Hematopoietic multipotent progenitor cell treated with erythropoietin and hydrocortisone succinate and interleukin-3 and kit ligand, for 15 days (in vitro differentiated cells): ENCODE results near the gene RHOXF2.

Experiments used
- DNase-seq: peaks from one replicate; pipeline ENCODE4 v3.0.0-alpha.2; 2015; ENCODE audit warnings: low spot score

The RHOXF2 gene

DNA sequence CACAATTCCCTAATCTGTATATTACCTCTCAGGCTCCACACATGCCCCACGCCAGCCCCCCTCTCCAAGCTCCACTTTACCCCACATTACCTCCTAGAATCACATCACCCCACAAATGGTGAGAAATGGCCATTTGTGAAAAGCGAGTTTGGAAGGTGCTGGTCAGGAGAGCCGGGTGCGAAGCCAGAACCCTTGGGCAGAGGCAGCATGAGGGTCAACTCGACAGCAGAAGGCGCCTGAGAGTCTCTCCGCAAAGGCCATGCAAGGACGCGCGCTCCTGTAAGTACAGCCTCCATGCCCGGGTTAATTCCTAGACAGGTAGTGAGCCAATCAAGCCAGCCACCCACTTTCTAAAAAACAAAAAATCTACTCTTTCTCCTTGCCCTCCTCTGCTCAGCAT, 42.4 kb downstream of the RHOXF2 start:
- no peak for DNase-seq

DNA sequence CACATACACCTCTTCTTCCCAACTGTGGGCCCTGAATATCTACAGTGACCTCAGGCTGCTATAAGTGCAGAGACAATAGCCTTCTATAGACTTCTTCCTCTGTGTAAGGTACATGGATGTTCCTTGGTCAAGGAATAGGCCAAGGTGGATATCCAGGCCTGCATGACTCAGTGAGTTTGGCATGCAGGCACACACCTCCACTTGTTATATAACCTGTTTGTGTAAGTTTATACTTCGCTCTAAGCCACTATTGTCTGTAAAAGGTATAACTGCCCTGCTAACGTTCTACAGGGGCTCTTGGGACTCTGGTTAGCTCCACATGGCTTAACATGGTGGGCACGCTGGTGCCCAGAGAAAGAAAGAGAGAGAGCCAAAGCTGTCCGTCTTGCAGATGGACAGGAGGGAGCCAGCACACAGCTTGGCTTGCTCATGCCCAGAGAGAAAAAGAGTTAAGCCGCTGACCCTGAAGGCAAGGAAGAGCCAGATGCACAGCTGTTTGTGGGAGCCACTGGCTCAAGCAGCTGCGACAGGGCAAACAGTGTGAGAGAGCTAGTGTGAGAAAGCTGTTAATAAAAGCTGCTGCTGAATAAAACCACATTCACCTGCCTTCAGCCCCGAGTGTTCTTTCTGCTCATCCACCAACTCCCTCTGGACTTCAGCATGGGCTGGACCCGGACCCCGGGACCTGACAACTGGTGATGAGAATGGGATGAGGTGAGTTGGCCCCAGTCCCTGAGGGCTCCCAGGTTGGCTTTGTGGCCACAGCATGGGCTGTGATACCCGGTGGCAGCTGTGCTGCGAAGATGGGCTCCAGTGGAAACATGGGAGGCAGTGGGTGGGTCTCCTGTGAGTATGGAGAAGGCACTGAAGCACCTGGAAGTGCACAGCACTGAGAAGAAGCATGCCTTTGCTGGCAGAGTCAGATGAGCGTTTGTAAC, 47.7 kb downstream of the RHOXF2 start:
- no peak for DNase-seq

DNA sequence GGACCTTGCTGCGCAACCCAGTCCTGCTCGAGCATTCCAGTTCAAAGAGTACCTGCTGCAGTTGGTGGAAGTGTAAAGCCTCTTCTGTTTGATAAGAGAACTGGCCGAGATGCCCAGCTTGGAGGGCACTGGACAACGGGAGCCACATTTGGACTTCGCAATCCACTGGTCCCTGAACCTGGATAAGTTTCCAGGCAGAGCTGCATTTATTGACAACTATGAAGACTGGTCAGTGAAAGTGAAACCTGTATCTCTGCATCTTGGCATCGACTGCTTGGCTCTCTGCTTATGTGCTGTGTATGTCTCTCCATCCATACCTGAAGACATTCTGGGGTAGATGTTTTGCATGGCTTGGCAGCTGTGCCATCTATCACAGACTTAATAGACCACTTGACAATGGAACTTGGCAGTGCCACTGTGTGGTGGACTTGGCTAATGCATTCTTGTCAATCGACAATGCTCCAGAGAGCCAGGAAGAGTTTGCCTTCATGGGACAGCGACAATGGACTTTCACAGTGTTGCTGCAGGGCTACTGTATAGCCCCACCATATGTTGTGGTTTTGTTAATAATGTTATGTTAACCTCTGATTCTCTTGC, 48.7 kb downstream of the RHOXF2 start:
- no peak for DNase-seq

DNA sequence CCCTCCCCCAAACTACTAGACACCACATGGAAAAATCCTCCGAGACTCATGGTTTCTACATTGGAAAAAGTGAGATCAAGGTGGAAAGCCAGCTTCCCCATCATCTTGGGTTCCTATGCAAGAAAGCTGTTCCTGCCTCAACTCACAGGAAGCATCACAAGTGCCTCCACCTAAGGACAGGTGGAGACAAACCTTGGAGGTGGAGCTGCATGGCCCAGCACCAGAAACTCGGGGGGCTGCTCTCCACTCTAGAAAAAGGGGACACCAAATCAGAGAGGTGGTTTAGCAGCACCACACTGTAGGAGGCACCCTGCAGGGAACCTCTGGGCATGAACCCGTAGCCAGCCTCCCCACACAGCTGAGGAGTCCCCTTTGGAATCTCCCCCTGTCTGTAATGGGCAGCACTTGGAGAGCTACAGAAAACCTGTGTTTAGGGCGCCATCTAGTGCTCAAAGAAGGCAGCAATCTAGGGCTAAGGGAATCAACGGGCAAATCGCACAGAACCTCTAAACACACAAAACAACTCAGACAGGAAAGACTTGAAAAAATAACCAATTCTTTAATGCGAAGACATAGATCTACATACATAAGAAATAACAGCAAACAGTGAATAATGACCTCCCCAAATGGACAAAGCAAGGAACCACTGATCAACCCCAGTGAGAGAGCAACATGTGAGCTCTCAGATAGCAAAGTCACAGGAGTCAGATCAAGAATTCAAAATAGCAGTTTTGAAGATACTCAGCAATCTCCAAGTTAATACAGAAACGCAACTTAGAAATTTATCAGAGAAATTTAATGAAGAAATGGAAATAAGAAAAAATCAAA, 55.2 kb downstream of the RHOXF2 start:
- DNase-seq = peak; percentile 57
